GM12891 (cell line): ENCODE measurements around the gene CAMTA1.

ENCODE experiments used
- POLR2A ChIP-seq: IDR thresholded peaks from 2 replicates; pipeline ENCODE4 v1.6.1; 2011; ENCODE audit warnings: low read depth, low read length, control low read depth
- POLR2AphosphoS5 ChIP-seq: IDR thresholded peaks from 2 replicates; pipeline ENCODE4 v1.6.1; 2011; ENCODE audit warnings: low read depth, low read length, control low read depth
- SPI1 ChIP-seq: IDR thresholded peaks from 2 replicates; pipeline ENCODE4 v1.6.1; 2011; ENCODE audit warnings: low read depth, low read length, control low read depth

GRCh38 chr1:7561936-7562728, 776.9 kb downstream of the CAMTA1 start:
- TF ChIP-seq SPI1 (no peak), POLR2A (no peak), POLR2AphosphoS5 (no peak)
